Neutrophil (primary cell): ENCODE data around the gene SOBP.

Experiments
- H3K27ac ChIP-seq: fragments of 200-600 bp; sonication (generic); 2 replicates; pipeline ENCODE4 v1.5.1; 2016; ENCODE audit warnings: mild to moderate bottlenecking, moderate library complexity
- H3K27me3 ChIP-seq: fragments of 200-600 bp; sonication (generic); 2 replicates; pipeline ENCODE4 v1.6.0; 2016; ENCODE audit warnings: mild to moderate bottlenecking
- H3K36me3 ChIP-seq: fragments of 200-600 bp; sonication (generic); 2 replicates; pipeline ENCODE4 v1.5.1; 2017
- H3K4me1 ChIP-seq, 2 experiments: fragments of 200-600 bp in 1 of 2; sonication (generic) in 1 of 2; 1 replicate in 1 of 2; 2 replicates in 1 of 2; pipeline versions ENCODE4 v1.5.1 to v1.6.1; 2013 to 2016; ENCODE audit warnings: low read depth in 1 of 2, low read length in 1 of 2, mild to moderate bottlenecking in 1 of 2, moderate library complexity in 1 of 2; ENCODE audit not compliant: control insufficient read depth in 1 of 2, insufficient read depth in 1 of 2
- H3K4me3 ChIP-seq, 2 experiments: fragments of 200-600 bp in 1 of 2; sonication (generic) in 1 of 2; 1 replicate in 1 of 2; 2 replicates in 1 of 2; pipeline ENCODE4 v1.5.1; 2013 to 2016; ENCODE audit warnings: low read depth in 1 of 2, low read length in 1 of 2, mild to moderate bottlenecking in 1 of 2, moderate library complexity in 1 of 2
- H3K9me3 ChIP-seq: fragments of 200-600 bp; sonication (generic); 2 replicates; pipeline ENCODE4 v1.5.1; 2016
- TF ChIP-seq, protein P1 (sequence below): fragments of 200-600 bp; sonication (generic); IDR thresholded peaks from 2 replicates; pipeline ENCODE4 v1.5.1; 2016; ENCODE audit warnings: antibody characterized with exemption

The SOBP gene

DNA sequence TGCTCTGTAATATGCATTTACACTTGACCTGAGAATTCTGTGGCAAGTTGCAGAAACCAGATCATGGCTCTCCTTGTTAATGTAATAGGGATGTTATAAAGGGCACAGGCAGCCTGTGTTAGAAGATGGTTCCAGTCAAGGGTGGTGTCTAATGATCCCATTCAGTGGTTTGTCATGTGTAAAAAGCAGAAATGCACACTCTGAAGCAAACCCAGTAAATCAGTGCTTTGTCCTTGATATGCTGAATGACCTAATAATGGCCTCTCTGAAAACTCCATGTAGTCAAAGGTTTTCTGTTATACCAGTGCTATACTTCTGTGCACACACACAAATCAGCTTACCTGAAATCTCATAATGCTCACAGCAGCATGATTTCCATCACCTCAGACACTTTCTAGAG lies 66.2 kb downstream of the SOBP start:
- Histone ChIP-seq H3K36me3 (no peaks in the 10 kb centered on the region), H3K4me3 (no peak overlapping the region), H3K9me3 (no peaks in the 10 kb centered on the region), H3K4me1 (no peaks in the 10 kb centered on the region), H3K27ac (no peak overlapping the region), H3K27me3 (peaks cover 64% of the 10 kb centered on the region)
- TF ChIP-seq, protein P1, sequence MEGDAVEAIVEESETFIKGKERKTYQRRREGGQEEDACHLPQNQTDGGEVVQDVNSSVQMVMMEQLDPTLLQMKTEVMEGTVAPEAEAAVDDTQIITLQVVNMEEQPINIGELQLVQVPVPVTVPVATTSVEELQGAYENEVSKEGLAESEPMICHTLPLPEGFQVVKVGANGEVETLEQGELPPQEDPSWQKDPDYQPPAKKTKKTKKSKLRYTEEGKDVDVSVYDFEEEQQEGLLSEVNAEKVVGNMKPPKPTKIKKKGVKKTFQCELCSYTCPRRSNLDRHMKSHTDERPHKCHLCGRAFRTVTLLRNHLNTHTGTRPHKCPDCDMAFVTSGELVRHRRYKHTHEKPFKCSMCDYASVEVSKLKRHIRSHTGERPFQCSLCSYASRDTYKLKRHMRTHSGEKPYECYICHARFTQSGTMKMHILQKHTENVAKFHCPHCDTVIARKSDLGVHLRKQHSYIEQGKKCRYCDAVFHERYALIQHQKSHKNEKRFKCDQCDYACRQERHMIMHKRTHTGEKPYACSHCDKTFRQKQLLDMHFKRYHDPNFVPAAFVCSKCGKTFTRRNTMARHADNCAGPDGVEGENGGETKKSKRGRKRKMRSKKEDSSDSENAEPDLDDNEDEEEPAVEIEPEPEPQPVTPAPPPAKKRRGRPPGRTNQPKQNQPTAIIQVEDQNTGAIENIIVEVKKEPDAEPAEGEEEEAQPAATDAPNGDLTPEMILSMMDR, result no peak

DNA sequence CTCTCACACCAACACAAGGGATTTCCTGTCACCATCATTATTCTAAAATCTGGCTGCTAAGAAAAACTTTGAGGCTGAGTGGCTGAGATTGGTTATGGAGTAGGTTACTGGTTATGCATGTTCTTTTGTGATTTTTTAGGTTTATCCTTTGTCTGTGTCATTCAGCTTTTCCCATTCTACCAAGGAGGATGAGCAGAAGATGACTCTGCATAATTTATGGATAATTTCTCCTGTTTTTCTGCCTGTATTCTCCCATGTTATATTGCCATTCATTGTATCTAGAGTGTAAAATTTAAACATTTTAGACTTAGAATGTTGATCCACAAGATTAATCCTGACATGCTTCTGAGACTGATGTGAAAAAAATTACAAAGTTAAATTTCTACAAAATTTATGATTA lies 67.8 kb downstream of the SOBP start:
- Histone ChIP-seq H3K4me3 (no peak overlapping the region), H3K9me3 (no peaks in the 10 kb centered on the region), H3K27me3 (peaks cover 69% of the 10 kb centered on the region), H3K4me1 (no peaks in the 10 kb centered on the region), H3K27ac (no peak overlapping the region), H3K36me3 (no peaks in the 10 kb centered on the region)
- TF ChIP-seq, protein P1, result no peak

DNA sequence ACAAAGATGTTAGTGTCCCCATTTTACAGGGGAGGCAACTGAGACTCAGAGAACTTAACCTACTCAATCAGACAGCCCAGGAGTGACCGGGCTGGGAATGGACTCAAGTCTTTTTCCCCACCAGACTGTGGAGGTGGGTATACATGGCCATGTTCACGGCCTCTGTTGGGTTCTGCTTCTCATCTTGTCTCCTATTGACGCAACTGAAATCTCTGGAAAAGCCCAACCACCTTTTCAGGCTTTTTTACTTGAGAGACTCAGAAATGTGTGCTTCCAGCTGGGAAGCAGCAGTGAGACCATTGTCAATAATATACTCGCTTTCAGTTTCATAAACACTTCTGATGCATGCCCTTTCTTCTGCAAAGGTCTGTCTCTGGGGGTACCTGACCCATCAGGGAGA lies 70.7 kb downstream of the SOBP start:
- Histone ChIP-seq H3K36me3 (no peaks in the 10 kb centered on the region), H3K27ac (no peak overlapping the region), H3K27me3 (peaks cover 90% of the 10 kb centered on the region), H3K4me1 (no peaks in the 10 kb centered on the region), H3K4me3 (no peak overlapping the region), H3K9me3 (no peaks in the 10 kb centered on the region)
- TF ChIP-seq, protein P1, result no peak

DNA sequence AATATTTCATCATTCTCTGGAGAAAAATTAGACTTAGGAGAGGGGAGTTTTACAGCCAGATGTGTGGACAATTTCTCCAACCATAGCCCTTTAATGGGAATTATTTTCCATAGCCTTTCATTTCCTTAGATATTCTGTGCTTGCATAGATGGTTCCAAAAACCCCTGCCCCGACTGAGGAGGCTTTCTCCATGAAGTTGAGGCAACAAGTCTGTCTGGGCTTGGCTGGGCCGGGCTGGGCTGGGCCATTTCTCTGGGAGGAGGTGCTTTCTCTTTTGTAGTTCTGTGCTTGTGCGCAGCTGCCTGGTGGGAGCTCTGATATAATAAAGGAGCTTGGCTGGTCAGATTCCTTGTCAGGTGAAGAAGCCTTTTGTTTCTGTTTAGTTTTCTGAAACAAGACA lies 71.4 kb downstream of the SOBP start:
- Histone ChIP-seq H3K4me1 (no peaks in the 10 kb centered on the region), H3K36me3 (no peaks in the 10 kb centered on the region), H3K9me3 (no peaks in the 10 kb centered on the region), H3K27ac (no peak overlapping the region), H3K4me3 (no peak overlapping the region), H3K27me3 (peaks cover 91% of the 10 kb centered on the region)
- TF ChIP-seq, protein P1, result no peak

DNA sequence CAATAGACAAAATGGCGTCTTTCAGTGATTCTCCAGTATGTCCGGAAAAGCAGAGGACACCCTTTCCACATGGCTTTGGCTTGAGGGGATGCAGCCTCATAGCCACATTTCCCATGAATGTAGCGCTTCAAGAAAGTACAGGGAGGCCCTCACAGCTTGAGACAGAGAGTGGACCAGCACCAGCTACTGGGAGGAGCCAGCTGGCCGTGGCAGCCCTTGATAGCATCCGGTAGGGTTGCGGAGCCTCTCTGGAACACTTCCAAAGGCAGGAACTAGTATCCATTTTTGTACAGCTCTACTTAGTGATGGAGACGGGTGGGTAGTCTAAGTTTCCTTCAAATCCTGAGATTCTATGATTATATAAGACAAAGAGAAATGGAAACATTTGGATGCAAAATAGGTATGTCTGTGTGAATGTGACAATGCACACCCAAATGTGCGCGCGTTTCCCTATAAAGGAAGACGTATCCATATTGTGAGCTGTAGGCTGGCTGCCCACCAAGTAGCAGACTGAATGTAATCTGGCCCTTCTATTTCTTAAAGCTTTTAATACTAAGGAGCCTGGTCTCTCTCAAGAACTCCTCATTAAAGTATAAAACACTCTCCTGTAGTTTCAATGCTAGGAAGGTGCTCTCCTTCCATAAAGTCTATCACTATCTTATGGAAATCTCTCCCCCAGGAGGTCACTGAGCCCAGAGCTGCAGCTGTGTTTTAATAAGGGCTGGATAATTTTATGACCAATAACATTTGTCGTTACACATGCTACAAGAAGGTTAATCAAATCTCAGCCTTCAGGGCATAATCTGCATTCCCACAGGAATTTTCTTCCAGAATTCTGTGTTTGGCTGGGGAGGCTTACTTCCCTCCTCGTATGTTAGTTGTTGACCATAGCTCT lies 74.0 kb downstream of the SOBP start:
- Histone ChIP-seq H3K9me3 (no peaks in the 10 kb centered on the region), H3K36me3 (no peaks in the 10 kb centered on the region), H3K4me3 (no peak overlapping the region), H3K27me3 (peaks cover 92% of the 10 kb centered on the region), H3K27ac (no peak overlapping the region), H3K4me1 (no peaks in the 10 kb centered on the region)
- TF ChIP-seq, protein P1, result no peak
